ENCODE data around the gene LRRC10.

Gene LRRC10

DNA sequence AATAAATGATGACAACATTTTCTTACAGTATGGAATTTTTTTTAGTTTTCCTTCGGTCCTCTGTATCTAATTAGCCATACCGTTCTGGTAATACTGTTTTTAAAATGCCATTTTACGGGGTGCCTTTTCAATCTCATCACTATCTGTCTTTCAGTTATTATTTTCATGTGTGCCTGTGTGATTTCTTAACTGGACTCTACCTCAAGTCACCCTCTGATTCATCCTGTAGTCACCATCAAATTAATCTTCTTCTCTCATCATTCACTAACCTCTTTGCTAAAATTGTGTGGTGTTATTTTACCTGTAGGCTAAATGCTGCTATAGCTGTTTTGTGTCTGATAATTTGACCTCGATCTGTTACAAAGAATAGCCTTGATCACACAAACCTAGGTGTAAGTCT, 41.5 kb downstream of the LRRC10 start:
- no peak for DNase-seq (ENCODE audit: low spot score)

DNA sequence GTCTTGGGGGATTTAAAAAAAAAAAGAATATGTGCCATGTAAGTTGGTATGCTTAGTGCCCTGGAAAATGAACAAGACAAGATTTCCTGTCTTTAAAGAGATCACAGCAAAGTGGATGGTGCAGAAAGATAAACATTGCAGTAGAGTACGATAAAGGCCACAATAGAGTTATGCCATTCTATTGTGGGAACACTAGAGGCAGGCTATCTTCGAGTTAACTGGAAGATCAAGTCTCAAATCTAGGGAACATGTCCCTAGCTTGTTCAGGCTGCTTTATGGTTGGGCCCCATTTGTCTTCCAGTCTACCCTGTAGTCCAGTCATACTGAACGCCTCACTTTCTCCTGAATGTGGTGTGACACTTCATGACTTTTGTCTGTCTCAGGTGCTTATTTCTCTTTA, 44.1 kb downstream of the LRRC10 start:
- no peak for DNase-seq (ENCODE audit: low spot score)

DNA sequence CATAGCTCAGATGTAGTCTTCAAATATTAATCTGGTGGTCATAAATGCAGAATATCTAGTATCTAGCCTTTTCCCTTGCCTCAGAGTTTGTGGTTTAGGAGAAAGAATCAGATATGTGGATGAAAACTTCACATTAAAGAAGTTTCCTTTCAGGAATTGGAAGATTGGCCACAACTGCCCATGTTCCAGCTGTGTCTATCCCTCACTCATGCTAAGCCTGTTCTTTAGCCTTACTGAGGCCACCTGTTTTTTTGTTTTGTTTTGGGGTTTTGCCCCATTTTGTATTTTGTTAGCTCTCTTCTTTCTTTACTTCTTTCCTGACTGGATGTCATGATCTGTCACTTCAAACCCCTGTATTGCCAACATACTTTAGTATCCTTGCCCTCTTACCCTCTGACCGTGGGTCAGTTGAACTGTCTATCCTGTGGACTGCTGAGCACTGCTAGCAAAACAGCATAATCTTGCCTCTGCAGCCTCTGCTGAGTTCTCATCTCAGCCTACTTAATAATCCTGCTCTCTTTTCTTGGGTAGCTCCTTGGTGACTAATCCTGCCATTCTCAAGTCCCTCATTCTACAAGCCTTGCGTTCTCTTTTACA, 47.4 kb downstream of the LRRC10 start:
- DNase-seq (ENCODE audit: low spot score), result no peak
